Choroid plexus epithelial cell (primary cell): ENCODE measurements around the gene TULP4.
"Not testable (repeated sequence)": the region's sequence is repeated elsewhere in the genome, so short reads cannot be mapped to it uniquely, and the experiment has no call there.

Experiments
- DNase-seq: peaks from one replicate; pipeline ENCODE4 v3.0.0-alpha.2; 2010; ENCODE audit warnings: low read depth
- H3K4me3 ChIP-seq: 2 replicates; pipeline ENCODE4 v1.5.1; 2011; ENCODE audit warnings: low read depth, mild to moderate bottlenecking, control low read depth, low read length, moderate library complexity
- TF ChIP-seq, protein P1 (sequence below): conservative IDR thresholded peaks from 2 replicates; pipeline ENCODE4 v1.5.1; 2011; ENCODE audit warnings: low read depth, mild to moderate bottlenecking, control low read depth, inconsistent platforms, low read length, moderate library complexity

The TULP4 gene

DNA sequence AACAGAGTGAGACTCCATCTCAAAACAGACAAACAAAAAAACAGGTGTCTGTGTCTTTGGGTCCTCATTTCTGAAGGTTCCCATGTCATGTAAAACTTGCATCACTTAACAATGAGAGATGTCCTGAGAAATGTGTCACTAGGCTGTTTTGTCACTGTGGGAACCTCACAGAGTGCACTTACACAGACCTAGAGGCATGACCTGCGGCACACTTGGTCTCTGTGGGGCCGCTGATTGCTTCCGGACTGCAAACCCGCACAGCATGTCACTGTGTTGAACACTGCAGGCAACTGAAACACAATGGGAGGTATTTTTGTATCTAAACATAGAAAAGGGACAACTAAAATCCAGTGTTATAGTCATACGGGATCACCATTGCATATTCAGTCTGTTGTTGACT, 205.3 kb downstream of the TULP4 start:
- TF ChIP-seq, protein P1, sequence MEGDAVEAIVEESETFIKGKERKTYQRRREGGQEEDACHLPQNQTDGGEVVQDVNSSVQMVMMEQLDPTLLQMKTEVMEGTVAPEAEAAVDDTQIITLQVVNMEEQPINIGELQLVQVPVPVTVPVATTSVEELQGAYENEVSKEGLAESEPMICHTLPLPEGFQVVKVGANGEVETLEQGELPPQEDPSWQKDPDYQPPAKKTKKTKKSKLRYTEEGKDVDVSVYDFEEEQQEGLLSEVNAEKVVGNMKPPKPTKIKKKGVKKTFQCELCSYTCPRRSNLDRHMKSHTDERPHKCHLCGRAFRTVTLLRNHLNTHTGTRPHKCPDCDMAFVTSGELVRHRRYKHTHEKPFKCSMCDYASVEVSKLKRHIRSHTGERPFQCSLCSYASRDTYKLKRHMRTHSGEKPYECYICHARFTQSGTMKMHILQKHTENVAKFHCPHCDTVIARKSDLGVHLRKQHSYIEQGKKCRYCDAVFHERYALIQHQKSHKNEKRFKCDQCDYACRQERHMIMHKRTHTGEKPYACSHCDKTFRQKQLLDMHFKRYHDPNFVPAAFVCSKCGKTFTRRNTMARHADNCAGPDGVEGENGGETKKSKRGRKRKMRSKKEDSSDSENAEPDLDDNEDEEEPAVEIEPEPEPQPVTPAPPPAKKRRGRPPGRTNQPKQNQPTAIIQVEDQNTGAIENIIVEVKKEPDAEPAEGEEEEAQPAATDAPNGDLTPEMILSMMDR, result no peak
- DNase-seq, result no peak
- H3K4me3 ChIP-seq, result no peak overlapping the region

DNA sequence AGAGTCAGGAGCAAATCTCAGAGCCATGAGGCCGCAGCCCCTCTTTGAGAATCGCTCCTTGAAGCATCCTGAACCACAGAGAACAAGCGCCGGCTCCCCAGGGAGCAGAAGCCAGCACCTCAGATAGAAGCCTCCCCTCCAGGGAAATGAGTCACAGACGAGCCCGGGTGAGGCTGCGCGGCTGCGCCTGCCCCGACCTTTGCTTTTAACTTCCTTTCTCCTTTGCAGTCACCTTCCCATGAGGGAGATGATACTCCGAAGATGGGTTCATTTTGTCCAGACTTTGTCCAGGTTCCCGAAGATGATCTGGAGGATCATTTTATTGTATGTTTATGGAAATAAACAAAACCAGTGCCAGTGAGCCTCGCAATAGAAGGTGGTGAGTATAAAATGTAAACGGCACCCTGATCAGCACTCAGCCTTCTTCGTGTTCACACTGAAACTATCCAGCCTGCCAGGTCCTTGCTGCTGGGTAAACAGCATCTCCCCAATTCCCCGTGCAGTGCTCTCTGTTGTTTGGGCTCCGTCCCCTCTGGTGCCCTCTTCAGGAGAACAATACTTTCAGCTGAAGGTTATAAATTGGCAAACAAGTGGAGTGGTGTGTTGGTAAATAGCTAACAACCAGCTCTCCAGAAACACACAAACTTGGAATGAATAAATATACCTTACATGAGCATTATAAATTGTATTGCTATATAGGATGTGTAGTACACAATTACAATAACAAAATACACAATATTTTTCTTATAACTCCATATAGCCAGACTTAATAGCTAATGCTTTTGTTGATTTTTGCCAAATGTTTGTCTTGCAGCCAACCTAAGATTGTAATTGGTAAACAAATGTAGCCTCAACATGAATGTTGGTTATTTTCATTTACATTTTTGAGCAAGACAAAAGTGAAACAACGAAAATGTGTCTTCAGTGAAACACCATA, 206.2 kb downstream of the TULP4 start:
- TF ChIP-seq, protein P1, result peak; percentile 79
- H3K4me3 ChIP-seq, result peak overlapping the region; percentile 35
- peak; percentile 82 for DNase-seq

DNA sequence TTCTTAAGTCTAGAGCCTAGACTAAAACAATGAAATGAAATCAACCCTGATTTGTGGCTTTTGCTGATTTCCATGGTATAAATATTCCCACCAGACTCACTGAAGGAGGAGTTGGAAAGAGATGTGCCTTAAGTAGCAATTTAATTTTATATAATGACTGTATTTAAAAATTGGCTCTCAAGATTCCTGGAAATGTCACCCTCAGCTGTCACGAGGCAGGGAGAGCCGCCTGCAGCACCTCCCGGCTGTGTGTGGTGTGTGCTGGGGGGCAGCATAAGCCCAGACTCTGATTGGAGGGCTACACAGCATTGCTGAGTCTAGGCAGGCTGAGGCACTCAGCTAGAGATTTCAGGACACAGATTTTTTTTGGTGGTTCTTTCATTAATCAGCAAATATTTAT, 207.0 kb downstream of the TULP4 start:
- H3K4me3 ChIP-seq, result no peak overlapping the region
- TF ChIP-seq, protein P1, result no peak
- DNase-seq, result no peak

DNA sequence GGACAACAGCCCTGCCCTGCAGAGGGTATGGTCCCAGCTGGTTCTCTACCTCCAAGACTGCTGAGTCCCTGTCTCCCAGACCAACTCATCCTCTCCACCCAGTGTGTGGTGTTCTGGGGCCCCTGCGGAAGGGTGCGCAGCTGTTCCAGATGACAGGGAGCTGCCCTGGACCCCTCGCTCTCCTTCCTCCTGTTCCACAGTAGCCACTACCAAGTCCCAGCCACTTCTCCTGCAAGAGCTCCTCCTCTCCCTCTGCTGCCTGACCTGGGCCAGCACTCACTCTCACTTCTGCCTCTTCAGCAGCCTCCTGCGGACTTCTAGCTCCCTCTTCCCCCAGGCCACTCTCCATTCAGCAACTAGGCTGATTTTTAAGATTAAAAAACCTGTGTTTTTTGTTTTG, 207.5 kb downstream of the TULP4 start:
- TF ChIP-seq, protein P1, result no peak
- no peak overlapping the region for H3K4me3 ChIP-seq
- DNase-seq, result no peak

DNA sequence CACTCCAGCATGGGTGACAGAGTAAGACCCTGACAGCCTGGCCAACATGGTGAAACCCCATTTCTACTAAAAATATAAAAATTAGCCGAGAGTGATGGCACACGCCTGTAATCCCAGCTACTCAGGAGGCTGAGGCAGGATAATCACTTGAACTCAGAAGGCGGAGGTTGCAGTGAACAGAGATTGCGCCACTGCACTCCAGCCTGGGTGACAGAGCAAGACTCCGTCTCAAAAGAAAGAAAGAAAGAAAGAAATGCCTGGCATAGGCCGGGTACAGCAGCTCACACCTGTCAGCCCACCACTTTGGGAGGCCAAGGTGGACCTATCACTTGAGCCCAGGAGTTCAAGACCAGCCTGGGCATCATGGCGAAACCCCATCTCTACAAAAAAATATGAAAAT, 208.7 kb downstream of the TULP4 start:
- not testable (repeated sequence) for DNase-seq, H3K4me3 ChIP-seq

DNA sequence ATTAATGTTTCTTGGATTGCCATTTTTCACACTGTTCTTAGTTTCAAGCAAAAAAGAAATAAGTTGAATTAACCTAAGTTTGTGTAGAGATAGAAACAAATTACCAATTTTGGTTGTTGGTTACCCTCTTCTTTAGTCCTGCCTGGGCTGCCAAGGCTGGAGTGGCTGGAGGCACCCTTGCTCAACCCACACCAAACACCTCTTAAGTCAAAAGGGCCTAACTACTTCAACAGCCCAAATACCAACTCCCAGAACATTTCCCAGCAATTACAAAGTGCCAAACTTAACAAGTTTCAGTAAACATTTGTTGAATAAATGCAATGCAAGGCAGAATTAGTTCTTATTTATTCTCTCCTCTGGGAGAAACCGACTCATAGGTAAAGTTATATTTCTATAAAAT, 209.5 kb downstream of the TULP4 start:
- no peak for DNase-seq
- TF ChIP-seq, protein P1, result no peak
- H3K4me3 ChIP-seq, result no peak overlapping the region

DNA sequence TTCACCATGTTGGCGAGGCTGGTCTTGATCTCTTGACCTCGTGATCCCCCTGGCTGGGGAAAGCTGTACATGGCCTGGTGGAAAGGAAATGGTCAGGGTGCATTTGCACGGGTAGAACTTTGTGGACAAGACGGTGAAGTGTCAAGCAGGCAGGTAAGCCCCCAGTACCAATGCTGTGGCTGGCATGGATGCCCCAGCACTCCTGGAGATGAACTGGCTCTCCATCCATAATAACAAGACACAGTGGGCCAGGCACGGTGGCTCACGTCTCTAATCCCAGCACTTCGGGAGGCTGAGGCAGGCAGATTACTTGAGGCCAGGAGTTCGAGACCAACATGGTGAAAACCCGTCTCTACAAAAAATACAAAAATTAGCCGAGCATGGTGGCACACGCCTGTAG, 210.4 kb downstream of the TULP4 start:
- TF ChIP-seq, protein P1, result no peak
- no peak overlapping the region for H3K4me3 ChIP-seq
- no peak for DNase-seq
